RPMI7951 (cell line): ENCODE results near the gene CRYBB3. TPM values are rescaled to one million over a fixed set of nuclear protein-coding genes. Genes with fewer than 3 reads are reported as not detected.
"Not testable (repeated sequence)": the region's sequence is repeated elsewhere in the genome, so short reads cannot be mapped to it uniquely, and the experiment has no call there.

ENCODE experiments used
- DNase-seq: peaks from one replicate; pipeline ENCODE4 v3.0.0-alpha.2; 2012; ENCODE audit warnings: low read depth
- total RNA-seq: library from RNA; depleted of rRNA; stranded (reverse); fragments of >200 nt; shearing (Covaris generic); gene quantifications from 2 replicates; pipeline ENCODE4 v1.2.3, GENCODE V29; 2014

Gene CRYBB3
- total RNA-seq, 1 experiment from 2014 or later, result not detected

GRCh38 chr22:25174888-25175411, 24.7 kb upstream of the CRYBB3 start:
- no peak for DNase-seq

GRCh38 chr22:25176175-25176574, 23.5 kb upstream of the CRYBB3 start:
- peak; percentile 53 for DNase-seq

DNA sequence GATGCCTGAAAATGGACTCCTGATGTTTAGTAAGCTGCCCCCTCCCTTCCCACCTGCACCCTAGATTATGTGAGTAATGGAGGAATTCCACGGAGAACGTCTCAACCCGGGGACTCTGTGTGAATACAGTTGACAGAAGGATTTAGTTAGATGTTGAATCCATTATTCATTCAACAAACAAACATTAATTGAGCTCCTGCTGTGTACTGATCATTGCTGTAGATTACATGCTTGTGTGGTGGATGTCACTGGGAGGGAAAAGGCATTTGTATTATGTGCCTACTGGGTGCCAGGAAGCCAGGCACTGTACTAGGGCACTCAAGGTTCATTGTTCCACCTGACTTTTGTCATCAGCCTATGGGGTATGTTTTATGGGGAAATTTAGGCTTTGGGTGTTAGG, 22.9 kb upstream of the CRYBB3 start:
- no peak for DNase-seq

DNA sequence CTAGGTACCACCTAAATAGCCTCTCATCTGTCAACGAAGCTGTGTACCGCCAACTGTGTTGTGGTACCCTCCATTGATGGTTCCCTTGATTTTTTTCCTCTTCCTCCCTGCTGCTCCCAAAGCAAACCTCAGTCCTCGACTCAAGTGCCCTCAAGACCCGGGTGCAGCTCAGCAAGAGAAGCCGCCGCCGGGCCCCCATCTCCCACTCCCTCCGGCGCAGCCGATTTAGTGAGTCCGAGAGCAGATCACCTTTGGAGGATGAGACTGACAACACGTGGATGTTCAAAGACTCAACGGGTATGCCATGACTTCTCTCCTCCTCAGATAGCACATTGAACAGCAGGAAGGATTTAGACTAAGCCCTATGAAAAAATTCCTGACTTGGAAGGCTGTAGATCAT, 22.4 kb upstream of the CRYBB3 start:
- no peak for DNase-seq

DNA sequence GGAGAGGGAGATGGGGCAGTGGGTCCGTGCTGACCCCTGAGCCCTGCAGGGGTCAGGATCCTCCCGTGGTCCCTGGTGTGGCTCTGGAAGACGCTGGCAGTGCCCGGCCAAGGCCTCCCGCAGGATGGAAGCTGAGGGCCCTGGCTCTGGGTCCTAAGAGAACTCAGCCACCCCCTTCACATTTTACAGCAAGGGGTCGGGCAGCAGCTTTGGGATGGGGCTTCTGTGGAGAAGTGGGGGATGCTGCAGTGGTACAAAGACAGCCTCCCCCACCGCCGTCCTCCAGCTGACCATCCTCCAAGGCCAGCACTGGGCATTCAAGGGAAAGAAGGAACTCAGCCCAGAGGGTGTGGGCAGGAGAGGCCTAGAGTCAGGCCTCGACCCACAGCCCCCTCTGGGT, 21.8 kb upstream of the CRYBB3 start:
- no peak for DNase-seq

DNA sequence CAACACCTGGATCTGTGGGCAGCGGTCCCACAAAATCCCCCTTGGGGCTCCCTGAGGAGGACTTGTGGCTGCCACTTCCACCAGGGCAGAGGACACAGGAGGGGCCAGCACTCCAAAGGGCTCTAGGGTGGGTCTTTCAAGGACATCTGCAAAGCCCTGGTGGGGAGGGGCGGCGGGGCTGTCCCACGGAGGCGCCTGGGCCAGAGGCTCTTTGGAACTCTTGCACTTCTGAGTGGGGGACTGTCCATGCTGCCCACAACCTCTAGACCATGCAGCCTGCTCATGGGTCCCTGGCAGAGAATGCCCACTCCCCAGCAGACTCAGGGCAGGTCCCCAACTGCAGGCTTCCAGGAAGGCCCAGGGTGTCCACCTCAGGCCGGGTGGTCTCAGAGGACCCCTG, 21.3 kb upstream of the CRYBB3 start:
- DNase-seq, result not testable (repeated sequence)

DNA sequence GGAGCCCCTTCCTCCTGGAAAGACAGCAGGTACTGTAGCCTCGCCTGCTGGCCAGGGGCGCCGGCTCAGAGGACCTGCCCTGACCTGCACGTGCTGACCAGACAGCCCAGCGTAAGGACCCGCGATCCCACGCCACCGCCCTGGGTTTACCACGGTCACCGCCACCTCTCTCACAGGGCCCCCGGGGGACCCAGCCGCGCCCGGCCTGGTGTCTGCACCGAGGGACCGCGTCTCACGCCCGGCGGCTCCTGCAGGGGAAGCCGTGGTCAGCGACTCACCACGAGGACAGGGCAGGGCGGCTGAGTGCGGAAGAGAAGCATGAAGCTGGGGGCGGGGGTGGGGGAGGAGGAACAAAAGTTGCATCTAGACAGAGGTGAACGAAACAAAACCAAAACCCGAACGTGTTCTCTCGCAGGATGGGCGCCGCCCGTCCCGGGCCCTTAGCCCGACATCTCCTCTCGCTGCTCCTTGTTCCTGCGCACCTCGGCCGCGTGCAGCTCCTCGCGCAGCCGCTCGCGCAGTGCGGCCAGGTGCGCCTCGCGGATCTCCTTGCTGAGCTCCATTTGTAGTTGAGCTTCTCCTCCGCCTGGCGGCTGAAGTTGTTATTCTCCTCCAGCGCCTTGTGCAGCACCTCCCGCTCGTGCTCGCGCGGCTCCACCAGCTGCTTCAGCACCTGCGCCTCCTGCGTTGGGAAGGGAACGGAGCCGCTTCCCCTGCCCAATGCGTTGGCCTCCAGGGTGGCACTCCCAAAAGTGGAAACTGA, 20.6 kb upstream of the CRYBB3 start:
- DNase-seq, result not testable (repeated sequence)

- no peak for DNase-seq
Measured at GRCh38 chr22:25182131-25183110, 17.2 kb upstream of the CRYBB3 start.

DNA sequence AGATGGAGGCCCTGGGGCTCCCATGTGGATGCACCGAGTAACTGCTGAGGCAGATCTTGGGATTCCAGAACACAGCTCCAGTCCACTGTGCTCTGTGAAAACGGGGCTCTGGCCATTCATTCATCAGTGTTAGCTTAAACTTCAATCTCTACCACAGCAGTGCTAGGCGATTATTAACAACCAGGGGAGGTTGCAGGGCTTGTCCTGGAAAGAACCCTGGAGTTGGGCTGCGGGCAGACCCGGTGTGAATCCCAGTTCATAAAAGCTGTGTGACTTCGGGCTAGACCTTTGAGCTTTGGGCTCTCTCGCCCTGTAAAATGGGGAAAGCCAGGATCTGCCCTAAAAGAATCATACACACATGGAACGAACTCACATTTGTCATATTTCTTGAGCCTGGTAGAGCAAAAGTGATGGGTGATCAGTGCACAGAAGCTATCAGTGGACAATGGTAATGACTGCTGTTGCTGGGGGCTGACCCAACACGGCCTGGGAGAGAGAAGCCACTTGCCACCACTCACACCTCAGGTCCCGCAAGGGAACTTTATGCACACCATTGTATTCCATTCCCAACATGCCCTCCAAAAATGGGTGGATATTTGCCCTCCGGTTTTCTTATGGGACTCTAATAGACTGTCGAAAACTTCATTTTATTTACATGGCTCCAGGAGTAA, 15.6 kb upstream of the CRYBB3 start:
- no peak for DNase-seq

DNA sequence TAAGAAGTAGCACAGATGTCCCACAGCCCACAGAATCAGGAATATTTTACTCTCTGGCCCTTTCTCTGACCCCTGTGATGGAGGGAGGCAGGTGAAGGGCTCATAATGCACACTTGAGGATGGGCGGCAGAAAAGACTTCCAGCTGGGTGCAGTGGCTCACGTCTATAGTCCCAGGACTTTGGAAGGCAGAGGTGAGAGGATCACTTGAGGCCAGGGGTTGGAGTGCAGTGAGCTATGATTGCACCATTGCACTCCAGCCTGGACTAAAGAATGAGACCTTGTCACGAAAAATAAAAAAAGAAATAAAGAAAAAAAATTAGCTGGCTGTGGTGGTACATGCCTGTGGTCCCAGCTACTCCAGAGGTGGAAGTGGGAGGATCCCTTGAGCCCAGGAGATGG, 13.5 kb upstream of the CRYBB3 start:
- DNase-seq, result no peak

GRCh38 chr22:25187469-25187868, 12.2 kb upstream of the CRYBB3 start:
- no peak for DNase-seq

- no peak for DNase-seq
Measured at GRCh38 chr22:25192406-25192805, 7.3 kb upstream of the CRYBB3 start.

DNA sequence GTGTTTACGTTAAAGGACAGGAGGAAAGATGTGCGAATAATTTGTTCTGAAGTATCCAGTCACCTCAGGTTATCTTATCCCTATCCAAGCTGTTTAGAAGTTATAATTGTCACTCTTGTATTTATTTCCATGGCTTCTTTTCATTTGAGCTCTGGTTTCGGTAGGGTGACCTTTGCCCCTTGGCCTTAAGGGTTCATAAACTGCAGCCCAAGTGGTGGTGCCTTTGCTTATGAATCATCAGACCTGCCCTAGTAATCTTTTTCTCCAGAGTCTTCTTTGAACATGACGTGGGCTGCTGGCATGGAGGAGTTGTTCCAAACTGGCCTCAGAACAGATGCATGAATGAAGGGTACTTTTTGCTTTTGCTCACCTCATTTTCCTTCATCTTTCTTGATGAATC, 6.5 kb upstream of the CRYBB3 start:
- DNase-seq, result no peak

DNA sequence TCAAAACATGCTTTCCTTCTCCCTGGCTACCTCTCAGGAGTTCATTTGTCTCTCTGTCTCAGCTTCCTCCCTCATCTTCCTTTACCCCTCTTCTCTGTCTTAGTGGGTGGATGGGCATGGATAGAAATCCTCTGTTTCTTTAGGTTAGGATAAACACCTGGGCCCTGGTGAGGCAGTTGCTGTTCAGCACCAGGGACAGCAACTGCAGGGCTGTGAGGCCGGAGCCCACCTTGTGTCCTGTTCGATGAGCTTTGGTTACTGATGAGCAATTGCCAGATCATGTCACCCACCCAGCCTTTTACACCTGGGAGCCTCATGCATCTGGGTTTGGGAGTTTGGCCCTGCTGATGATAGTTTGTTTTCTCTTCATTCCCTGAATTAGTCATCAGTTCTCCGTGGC, 6.1 kb upstream of the CRYBB3 start:
- DNase-seq, result no peak

DNA sequence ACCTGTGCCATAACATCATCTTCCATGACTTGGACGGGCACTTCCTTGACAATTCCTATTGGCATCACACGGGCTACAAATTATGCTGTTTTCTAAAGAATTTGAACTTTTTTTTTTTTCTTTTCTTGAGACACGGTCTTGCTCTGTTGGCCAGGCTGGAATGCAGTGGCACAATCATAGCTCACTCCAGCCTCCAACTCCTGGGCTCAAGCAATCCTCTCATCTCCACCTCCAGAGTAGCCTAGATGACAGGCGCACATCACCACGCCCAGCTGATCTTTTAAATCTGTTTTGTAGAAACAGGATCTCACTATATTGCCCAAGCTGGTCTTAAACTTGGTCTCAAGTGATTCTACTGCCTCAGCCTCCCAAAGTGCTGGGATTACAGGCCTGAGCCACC, 3.3 kb upstream of the CRYBB3 start:
- no peak for DNase-seq

GRCh38 chr22:25197340-25197739, 2.3 kb upstream of the CRYBB3 start:
- no peak for DNase-seq

GRCh38 chr22:25200967-25201366, 1.3 kb downstream of the CRYBB3 start:
- no peak for DNase-seq

GRCh38 chr22:25201557-25202273, 2.1 kb downstream of the CRYBB3 start:
- no peak for DNase-seq

- peak; percentile 45 for DNase-seq
Measured at GRCh38 chr22:25202290-25202921, 2.7 kb downstream of the CRYBB3 start.

GRCh38 chr22:25203082-25203481, 3.4 kb downstream of the CRYBB3 start:
- no peak for DNase-seq

DNA sequence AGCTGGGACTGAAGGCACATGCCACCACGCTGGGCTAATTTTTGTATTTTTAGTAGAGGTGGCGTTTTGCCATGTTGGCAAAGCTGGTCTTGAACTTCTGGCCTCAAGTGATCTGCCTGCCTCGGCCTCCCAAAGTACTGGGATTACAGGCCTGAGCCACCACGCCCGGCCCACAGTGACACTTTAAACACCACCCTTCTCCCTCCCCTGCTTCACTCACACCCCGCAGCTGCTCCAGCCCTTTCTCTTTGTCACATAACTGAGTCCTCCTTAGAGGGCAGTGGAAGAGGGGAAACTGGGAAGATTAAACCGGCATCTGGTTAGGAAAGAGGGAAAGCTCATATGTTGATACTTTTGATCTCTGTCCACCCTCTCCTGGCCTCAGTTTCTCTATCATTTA, 4.9 kb downstream of the CRYBB3 start:
- DNase-seq, result not testable (repeated sequence)
